ENCODE results near the gene TCP11L2. TPM values are rescaled to one million over a fixed set of nuclear protein-coding genes. Genes with fewer than 3 reads are reported as not detected.

TCP11L2 gene
- total and polyA plus RNA-seq, 4 donors, result 2.5 to 98.1 (median 5.9) TPM

- no peaks in the 10 kb centered on the region for H3K4me1 ChIP-seq (ENCODE audit: control insufficient read depth in 4 of 4, insufficient read depth in 4 of 4, low read length in 3 of 4)
- H3K9ac ChIP-seq (ENCODE audit: low read depth in 1 of 2, low read length in 2 of 2), result no peak overlapping the region
- WGBS, result 88% methylated on average over 7 of the region's 7 CpGs
- H3K9me3 ChIP-seq (ENCODE audit: control insufficient read depth in 4 of 4, low read length in 3 of 4), result no peaks in the 10 kb centered on the region
- TF ChIP-seq GABPA (IDR thresholded peaks at IDR 0.05 in 1 of 2, conservative IDR thresholded peaks at IDR 0.05 in 1 of 2) (no peak), ZBTB33 (IDR thresholded peaks at IDR 0.05) (no peak), MAX (IDR thresholded peaks at IDR 0.05) (no peak), ATF3 (IDR thresholded peaks at IDR 0.05) (no peak)
- no peaks in the 10 kb centered on the region for H3K27me3 ChIP-seq (ENCODE audit: control insufficient read depth in 4 of 4, insufficient read depth in 4 of 4, low read length in 3 of 4)
- H3K27ac ChIP-seq (ENCODE audit: low read depth in 1 of 2, low read length in 2 of 2), result no peak overlapping the region
- H3K36me3 ChIP-seq (ENCODE audit: control insufficient read depth in 4 of 4, insufficient read depth in 3 of 4, low read depth in 1 of 4, low read length in 3 of 4), result peaks cover 1 to 12% (median 5%) of the 10 kb centered on the region in 4 donors
- H3K4me3 ChIP-seq (ENCODE audit: low read depth in 1 of 3, low read length in 3 of 3), result no peak overlapping the region
- no peak for DNase-seq (ENCODE audit: low spot score)
Measured at GRCh38 chr12:106328735-106329134, 26.2 kb downstream of the TCP11L2 start.

- Histone ChIP-seq H3K9me3 (ENCODE audit: control insufficient read depth in 4 of 4, low read length in 3 of 4) (no peaks in the 10 kb centered on the region), H3K4me3 (ENCODE audit: low read depth in 1 of 3, low read length in 3 of 3) (no peak overlapping the region), H3K36me3 (ENCODE audit: control insufficient read depth in 4 of 4, insufficient read depth in 3 of 4, low read depth in 1 of 4, low read length in 3 of 4) (peaks cover 0 to 8% (median under 1%) of the 10 kb centered on the region in 4 donors), H3K27ac (ENCODE audit: low read depth in 1 of 2, low read length in 2 of 2) (no peak overlapping the region), H3K9ac (ENCODE audit: low read depth in 1 of 2, low read length in 2 of 2) (no peak overlapping the region), H3K27me3 (ENCODE audit: control insufficient read depth in 4 of 4, insufficient read depth in 4 of 4, low read length in 3 of 4) (no peaks in the 10 kb centered on the region), H3K4me1 (ENCODE audit: control insufficient read depth in 4 of 4, insufficient read depth in 4 of 4, low read length in 3 of 4) (no peaks in the 10 kb centered on the region)
- no peak for DNase-seq (ENCODE audit: low spot score)
- WGBS, result 83% methylated on average over 12 of the region's 12 CpGs
- TF ChIP-seq CTCF (IDR thresholded peaks at IDR 0.05; ENCODE audit: low read depth, low read length, missing input control) (no peak), EGR1 (IDR thresholded peaks at IDR 0.05; ENCODE audit: low read depth in 2 of 2) (no peak), FOXA2 (IDR thresholded peaks at IDR 0.05) (no peak), YY1 (IDR thresholded peaks at IDR 0.05) (no peak), HNF4A (conservative IDR thresholded peaks at IDR 0.05) (no peak), HNF4G (IDR thresholded peaks at IDR 0.05) (no peak), REST (IDR thresholded peaks at IDR 0.05) (no peak), RXRA (IDR thresholded peaks at IDR 0.05) (no peak), TAF1 (conservative IDR thresholded peaks at IDR 0.05) (no peak), JUND (IDR thresholded peaks at IDR 0.05) (no peak), ZBTB33 (IDR thresholded peaks at IDR 0.05) (no peak), SP1 (IDR thresholded peaks at IDR 0.05) (no peak), GABPA (IDR thresholded peaks at IDR 0.05 in 1 of 2, conservative IDR thresholded peaks at IDR 0.05 in 1 of 2) (no peak), RAD21 (IDR thresholded peaks at IDR 0.05) (no peak), FOXA1 (IDR thresholded peaks at IDR 0.05) (no peak)
Measured at GRCh38 chr12:106329231-106329982, 26.9 kb downstream of the TCP11L2 start.

Data from liver (tissue), 9 donors.